ENCODE measurements around the gene ITGB4.
"Not testable (repeated sequence)": the region's sequence is repeated elsewhere in the genome, so short reads cannot be mapped to it uniquely, and the experiment has no call there.

Gene ITGB4

GRCh38 chr17:75771334-75772281, 50.3 kb downstream of the ITGB4 start:
- DNase-seq (ENCODE audit: low read depth), result peak; percentile 41

- DNase-seq (ENCODE audit: low read depth), result no peak
Measured at GRCh38 chr17:75773121-75773807, 52.0 kb downstream of the ITGB4 start.

GRCh38 chr17:75773808-75774470, 52.7 kb downstream of the ITGB4 start:
- DNase-seq (ENCODE audit: low read depth), result no peak

DNA sequence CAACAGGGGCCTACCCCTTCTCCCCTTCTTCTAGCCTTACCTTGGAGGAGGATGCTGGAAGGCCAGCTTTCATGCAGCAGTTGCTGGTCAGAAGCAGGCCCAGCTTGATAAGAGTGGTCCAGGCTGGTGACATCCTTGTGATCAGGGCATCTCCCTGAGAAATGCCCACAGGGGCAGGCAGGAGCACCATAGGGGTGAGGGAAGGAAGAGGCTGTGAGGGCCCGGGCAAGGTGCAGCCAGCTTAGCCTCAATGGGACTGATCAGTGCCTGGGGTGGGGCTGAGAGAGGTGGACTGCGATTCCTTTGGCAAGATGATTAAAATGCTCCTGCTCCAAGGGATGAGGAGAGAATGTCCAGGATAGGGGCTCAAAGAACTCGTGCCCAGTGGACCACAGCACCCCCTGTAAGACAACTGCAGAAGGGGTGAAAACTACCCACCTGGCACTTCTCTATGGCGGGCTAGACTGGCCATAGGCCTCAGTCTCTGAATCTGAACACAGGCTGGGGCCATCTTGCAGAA, 53.3 kb downstream of the ITGB4 start:
- no peak for DNase-seq (ENCODE audit: low read depth)

DNA sequence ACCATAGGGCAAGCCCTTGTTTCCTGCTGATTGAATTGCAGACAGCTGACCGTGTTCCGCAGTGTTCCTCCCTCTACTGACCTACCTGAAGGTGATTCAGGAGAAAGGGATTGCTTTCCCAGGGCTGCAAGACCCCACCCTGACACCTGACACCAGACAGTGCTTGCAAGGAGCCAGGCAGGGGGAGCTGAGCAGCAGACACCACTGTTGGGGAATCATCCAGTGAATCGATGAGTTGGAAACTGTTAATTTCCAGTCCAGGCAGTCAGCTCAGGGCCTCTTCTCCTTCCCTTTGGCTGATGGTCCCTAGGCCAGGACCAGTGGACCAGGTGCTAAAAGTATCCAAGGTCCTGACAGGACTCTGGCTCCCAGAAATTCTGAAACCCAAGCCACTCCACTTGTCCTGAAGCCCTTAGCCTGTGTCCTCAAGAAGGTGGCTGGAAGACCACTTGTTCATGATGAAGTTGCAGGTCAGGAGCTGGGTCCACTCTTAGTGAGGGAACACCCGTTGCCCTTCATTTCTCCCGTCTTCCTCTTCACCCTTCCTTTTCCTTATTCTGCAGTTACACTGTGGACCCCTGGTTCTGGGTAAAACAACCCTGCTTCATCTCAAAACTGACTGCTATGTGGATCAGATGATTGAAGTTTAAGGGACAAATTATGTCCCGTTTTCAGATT, 53.9 kb downstream of the ITGB4 start:
- DNase-seq (ENCODE audit: low read depth), result peak; percentile 25

DNA sequence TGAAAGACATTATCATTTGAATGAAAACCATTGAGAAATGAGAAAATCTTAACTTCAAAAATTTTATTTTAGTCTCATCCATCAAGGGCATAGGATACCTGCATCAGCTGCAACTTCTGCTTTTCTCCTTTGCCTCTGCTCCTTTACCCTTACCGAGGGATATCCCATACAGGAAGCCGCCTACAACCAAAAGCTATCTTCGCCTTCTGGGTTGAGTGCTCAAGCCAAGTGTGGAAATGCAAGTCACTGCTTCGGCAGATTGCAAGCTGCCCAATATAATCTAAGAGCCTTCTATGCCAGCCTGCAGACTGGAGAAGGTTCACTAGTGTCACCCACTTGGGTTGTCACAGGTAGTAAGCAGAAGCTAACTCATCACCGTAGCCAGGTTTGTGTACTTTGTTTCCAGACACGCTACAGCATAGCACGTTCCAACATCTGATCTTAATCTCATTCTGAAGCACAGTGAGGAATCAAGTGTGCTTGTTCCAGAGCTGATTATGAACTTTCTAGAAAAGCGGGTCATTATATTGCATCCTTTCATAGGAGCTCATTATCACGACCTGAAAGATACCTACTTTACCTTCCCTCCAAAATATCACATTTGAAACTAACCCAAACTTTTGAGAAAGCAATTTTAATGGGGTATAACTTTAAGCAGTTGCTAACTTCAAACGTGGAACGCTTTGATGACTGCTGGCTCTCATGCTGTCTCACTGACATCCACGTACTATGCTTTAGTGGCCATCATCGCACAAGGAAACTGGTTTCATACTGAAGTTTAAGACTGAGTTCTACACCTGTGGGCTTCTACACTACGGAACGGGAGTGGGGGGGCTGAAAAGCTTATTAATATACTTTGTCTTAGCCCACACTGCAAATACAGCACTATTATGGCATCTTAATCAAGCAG, 55.4 kb downstream of the ITGB4 start:
- DNase-seq (ENCODE audit: low read depth), result no peak

- DNase-seq (ENCODE audit: low read depth), result no peak
Measured at GRCh38 chr17:75777296-75777922, 56.1 kb downstream of the ITGB4 start.

DNA sequence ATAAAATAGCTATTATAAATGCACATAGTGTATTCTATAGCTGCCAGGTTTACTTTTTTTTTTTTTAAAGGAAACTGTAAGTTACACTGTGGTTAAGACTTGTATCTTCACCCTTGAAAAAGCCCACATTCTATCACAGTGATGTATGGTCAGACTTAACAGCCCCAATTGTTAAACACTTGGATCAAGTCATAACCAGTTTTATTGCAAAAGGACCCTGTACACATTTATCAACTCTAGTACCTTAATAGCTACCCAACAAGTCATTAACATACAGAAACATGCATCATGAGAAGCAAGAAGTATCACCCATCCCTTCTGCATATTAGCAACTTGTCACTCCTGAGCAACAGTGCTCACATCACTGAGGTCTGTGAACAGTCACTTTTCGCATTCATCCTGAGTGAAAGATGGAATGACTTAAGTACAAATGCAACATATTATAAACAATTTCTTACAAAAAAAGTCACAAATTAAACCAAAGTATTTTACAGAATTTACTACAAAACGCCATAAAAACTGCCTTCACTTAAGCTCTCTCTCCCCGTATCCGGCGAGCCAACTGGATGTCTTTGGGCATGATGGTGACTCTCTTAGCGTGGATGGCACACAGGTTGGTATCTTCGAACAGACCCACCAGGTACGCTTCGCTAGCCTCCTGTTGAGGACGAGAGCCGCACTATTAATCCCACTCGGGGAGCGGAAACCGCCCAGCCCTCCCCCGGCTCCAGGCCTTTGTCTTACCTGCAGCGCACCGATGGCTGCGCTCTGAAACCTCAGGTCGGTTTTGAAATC, 57.0 kb downstream of the ITGB4 start:
- not testable (repeated sequence) for DNase-seq (ENCODE audit: low read depth)

GRCh38 chr17:75778861-75779249, 57.6 kb downstream of the ITGB4 start:
- DNase-seq (ENCODE audit: low read depth), result no peak

- DNase-seq (ENCODE audit: low read depth), result peak; percentile 100
Measured at GRCh38 chr17:75779250-75779986, 58.2 kb downstream of the ITGB4 start.

DNA sequence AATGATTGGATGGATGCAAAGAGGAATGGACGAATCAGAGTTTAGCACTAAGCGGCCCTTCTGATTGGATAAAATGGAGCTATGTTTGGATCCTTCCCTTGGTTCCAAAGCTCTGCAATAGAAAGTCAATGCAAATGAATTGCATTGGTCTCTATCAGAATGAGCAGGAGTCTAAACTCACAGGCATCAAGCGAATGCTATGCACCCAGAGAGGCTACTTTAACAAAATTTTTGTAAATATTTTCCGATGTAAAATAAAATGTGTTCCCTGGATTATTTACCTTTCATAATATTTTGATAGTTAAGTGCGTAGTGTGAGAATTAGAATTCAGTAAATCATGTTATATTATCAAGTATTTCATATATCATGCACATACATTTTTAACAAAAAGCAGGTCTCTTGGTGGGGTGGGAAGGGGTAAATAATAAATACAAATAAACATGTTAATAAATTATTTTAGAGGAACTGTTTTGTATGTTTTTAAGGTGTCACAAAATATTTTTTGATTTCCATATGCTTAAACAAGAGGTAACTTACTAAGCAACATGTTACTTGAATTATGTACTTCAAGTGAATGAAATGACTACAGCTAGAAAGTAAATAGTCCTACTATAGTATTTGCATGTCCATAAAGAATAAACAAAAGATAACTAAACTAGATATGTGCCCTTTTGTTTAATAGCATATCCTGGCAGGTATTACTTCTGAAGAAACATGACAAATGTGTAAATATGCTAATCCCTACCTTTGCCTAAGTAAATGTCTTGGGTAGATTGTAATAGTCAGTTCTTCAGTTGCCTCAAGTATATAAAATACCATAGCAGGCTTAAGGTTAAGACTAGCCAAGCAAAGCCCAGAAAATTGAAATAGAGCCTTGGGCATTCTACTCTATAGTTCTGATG, 59.0 kb downstream of the ITGB4 start:
- DNase-seq (ENCODE audit: low read depth), result no peak

DNA sequence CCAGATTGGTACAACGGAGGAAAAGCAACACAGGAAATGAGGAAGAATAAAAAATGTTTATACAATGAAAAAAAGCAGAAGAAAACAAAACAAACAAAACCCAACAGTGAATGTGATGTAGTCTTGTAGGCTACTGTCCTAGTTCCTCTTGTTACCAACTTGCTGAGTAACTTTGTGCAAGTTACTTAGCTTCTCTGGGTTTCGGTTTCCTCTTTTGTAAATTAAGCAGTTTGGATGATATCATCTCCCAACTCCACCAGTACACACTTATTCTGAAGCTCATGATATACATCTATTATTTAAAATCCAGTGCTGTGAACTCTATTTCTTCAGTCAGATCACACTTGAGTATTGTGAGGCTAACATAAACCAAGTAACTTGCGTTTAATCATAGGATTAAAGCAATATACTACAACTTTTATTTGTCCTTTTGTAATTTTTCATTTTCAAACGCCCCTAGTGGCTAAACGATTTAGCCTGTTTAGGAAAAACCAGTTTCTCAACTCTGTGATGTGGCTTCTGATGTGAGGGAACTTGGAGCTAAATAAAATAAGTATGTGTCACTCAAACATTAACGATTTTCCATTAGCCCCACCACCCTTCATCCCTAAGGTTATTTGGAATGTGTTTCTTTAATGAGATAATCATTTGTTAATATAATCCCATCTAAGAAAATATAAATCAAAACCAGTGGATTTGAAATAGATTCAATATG, 62.0 kb downstream of the ITGB4 start:
- peak; percentile 75 for DNase-seq (ENCODE audit: low read depth)

DNA sequence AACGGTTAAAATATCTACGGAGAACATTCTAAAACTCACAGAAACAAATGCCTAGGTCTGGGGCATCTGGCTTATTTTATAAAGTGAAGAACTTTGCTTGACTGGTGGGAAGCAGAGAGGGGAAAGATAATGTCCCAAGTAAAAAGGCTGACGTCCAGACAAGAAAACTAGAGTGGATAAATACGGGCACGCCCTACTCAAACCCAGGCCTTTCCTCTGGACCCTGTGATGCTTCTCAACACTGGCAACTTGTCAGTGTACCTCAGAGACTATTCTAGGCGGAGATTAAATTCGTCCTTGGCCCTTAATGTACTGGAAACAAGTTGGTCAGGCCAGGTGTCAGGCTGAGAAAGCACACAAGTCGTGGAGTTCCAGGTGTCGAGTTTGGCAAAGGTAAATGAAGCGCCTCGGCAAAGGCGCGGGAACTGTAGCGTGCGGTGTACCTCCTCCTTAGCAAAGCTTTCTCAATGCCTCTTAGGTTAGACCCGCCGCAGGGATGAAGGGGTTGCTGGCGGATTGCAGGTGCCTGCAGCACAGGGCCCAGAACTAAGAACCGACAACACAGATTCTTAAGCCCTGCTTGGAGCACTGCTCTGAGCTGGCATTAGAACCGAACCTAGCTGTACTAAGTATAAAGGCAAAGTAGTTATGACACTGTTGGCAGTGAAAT, 62.7 kb downstream of the ITGB4 start:
- no peak for DNase-seq (ENCODE audit: low read depth)

DNA sequence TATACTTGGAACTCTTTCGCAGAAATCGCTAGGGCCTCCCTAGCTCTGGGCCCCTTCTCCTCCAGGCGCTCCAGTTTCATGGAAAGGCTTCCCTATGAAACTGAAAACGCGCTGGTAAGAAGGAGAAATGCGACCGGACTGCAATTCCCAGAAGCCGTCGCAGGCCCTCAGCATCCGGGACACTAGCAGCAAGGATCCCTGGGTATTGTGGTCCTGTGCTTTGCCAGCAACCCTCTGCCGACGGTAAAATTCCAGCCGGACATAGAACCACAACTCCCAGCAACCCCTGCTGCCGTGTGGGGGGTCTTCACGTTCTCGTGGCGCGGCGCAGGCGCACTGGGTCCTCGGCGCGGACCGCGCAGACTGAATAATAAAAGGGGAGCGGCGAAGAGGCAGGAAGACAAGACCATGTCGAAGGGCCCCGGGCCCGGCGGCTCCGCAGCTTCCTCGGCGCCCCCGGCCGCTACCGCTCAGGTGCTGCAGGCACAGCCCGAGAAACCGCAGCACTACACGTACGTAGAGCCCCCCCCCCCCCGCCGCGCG, 63.3 kb downstream of the ITGB4 start, which contains the start of gene UNK:
Gene UNK (plus strand): TSS at position 334 of the 543 bp plus-strand sequence. CDS start 75 bp downstream, at position 409.
- DNase-seq (ENCODE audit: low read depth), result peak; percentile 99

- DNase-seq (ENCODE audit: low read depth), result peak; percentile 88
Measured at GRCh38 chr17:75785016-75785890, 64.0 kb downstream of the ITGB4 start.

Measured in iris pigment epithelial cell (primary cell).